ENCODE measurements around the gene STOX2. TPM values are rescaled to one million over a fixed set of nuclear protein-coding genes. Genes with fewer than 3 reads are reported as not detected.

STOX2 gene
- total and polyA plus RNA-seq, 2 donors (not counting 3 experiments of a cell fraction or from before 2014, with no cell fraction given), result 0.03 to 0.24 TPM

DNA sequence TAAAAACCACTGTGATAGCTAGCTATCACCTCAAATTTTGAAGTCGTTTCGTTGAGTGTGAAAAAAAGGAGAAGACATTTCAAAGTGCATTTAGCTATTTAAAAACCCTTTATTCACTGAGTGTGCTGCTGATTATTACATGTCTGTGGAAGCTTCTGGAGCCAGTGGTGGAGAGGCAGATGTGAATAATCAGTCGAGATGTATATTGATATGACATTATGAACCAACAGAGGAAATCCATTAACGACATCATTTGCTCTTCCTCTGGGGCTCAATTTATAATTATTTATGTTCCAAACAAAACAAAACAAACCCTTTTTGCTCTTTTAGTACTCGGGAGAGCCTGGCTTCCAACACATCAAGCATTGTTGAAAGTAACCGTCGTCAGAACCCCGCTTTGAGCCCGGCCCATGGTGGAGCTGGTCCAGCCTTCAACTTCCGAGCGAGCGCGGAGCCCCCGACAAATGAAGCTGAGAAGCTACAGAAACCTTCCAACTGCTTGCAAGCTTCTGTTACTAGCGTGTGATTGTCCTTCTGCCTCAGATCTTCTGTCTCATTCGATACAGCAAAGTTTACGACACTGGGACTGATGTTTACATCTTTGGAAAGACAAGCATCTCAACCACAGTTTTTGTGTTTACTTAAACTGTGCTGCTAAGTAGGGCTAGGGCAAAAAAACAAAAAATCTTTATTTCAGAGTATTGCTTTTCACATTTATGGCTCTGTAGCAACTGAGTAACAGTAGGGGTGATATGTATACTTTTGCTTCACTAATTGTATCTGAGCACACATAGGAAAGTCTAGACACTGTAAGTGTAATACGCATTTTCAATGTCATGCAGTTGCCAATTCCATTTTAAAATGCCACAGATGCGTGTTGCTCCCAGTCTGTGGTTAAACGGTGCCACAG lies 111.9 kb downstream of the STOX2 start:
- Histone ChIP-seq H3K27ac (ENCODE audit: insufficient read depth, low read depth, low read length) (no peak overlapping the region), H3K36me3 (ENCODE audit: control insufficient read depth in 2 of 2, extremely low read depth in 1 of 2, insufficient read depth in 2 of 2, low read length in 2 of 2) (no peaks in the 10 kb centered on the region), H3K4me2 (ENCODE audit: insufficient read depth, low read length) (no peak overlapping the region), H3K79me2 (ENCODE audit: control insufficient read depth, insufficient read depth, low read length) (no peaks in the 10 kb centered on the region), H3K9me3 (replicated peaks; ENCODE audit: control insufficient read depth, insufficient read depth, low read length) (no peaks in the 10 kb centered on the region), H3K9ac (replicated peaks; ENCODE audit: extremely low read depth, insufficient read depth, low read length) (no peak overlapping the region), H3K4me1 (ENCODE audit: control insufficient read depth, extremely low read depth, insufficient read depth, low read length) (no peaks in the 10 kb centered on the region), H3K4me3 (replicated peaks in 1 of 3; ENCODE audit: insufficient read depth in 1 of 3, low read depth in 1 of 3, low read length in 3 of 3) (no peak overlapping the region), H3K27me3 (ENCODE audit: control insufficient read depth in 2 of 2, insufficient read depth in 2 of 2, low read length in 2 of 2) (no peaks in the 10 kb centered on the region), H2AFZ (ENCODE audit: low read depth, low read length) (no peak overlapping the region), H4K20me1 (replicated peaks; ENCODE audit: control insufficient read depth, extremely low read depth, insufficient read depth, low read length) (no peaks in the 10 kb centered on the region), H3K9me1 (replicated peaks; ENCODE audit: control insufficient read depth, extremely low read depth, insufficient read depth, low read length) (no peaks in the 10 kb centered on the region)
- POLR2A ChIA-PET, result no interaction called here
- FAIRE-seq, result no peak
- no TSS peak for BruUV-seq (replicated peaks)
- dilution Hi-C loops (cut with MboI; ENCODE audit: extremely low pct_ligation_motif_present, low sequenced_read_pairs), result no loop called here
- intact Hi-C loops (cut with micrococcal nuclease), result no loop called here
- DNase-seq (ENCODE audit: low read depth, low spot score), result no peak
- TF ChIP-seq JUN (IDR thresholded peaks at IDR 0.05; ENCODE audit: borderline replicate concordance, insufficient read depth, insufficient read length, low read depth) (no peak), FOS (IDR thresholded peaks at IDR 0.05; ENCODE audit: borderline replicate concordance, insufficient read depth, low read length) (no peak), EZH2 (IDR thresholded peaks at IDR 0.05; ENCODE audit: borderline replicate concordance, low read depth, low read length, severe bottlenecking) (no peak)
- CTCF ChIA-PET, result no interaction called here

- Histone ChIP-seq H3K79me2 (ENCODE audit: control insufficient read depth, insufficient read depth, low read length) (no peaks in the 10 kb centered on the region), H2AFZ (ENCODE audit: low read depth, low read length) (no peak overlapping the region)
- CTCF ChIA-PET, result interaction anchor here (1.5 kb wide), 1 partner anchor 16 kb away, joined by 3 read pairs; no protein-coding TSS in a partner anchor
These were observed 114.0 kb downstream of the STOX2 start for GRCh38 chr4:184019076-184019475.

More at GRCh38 chr4:184019076-184019475, 114.0 kb downstream of the STOX2 start:
- H4K20me1 ChIP-seq (replicated peaks; ENCODE audit: control insufficient read depth, extremely low read depth, insufficient read depth, low read length), result no peaks in the 10 kb centered on the region
- no TSS peak for BruUV-seq (replicated peaks)
- H3K27ac ChIP-seq (ENCODE audit: insufficient read depth, low read depth, low read length), result no peak overlapping the region
- intact Hi-C loops (cut with micrococcal nuclease) (no loop called here), dilution Hi-C loops (cut with MboI; ENCODE audit: extremely low pct_ligation_motif_present, low sequenced_read_pairs) (no loop called here)
- no peaks in the 10 kb centered on the region for H3K9me3 ChIP-seq (replicated peaks; ENCODE audit: control insufficient read depth, insufficient read depth, low read length)
- H3K4me1 ChIP-seq (ENCODE audit: control insufficient read depth, extremely low read depth, insufficient read depth, low read length), result no peaks in the 10 kb centered on the region
- H3K4me2 ChIP-seq (ENCODE audit: insufficient read depth, low read length), result no peak overlapping the region
- no peak overlapping the region for H3K9ac ChIP-seq (replicated peaks; ENCODE audit: extremely low read depth, insufficient read depth, low read length)
- no peaks in the 10 kb centered on the region for H3K9me1 ChIP-seq (replicated peaks; ENCODE audit: control insufficient read depth, extremely low read depth, insufficient read depth, low read length)
- no peaks in the 10 kb centered on the region for H3K36me3 ChIP-seq (ENCODE audit: control insufficient read depth in 2 of 2, extremely low read depth in 1 of 2, insufficient read depth in 2 of 2, low read length in 2 of 2)
- TF ChIP-seq GATA2 (IDR thresholded peaks at IDR 0.05; ENCODE audit: insufficient read depth, insufficient read length, low read depth, low read length) (no peak), JUN (IDR thresholded peaks at IDR 0.05; ENCODE audit: borderline replicate concordance, insufficient read depth, insufficient read length, low read depth) (no peak), FOS (IDR thresholded peaks at IDR 0.05; ENCODE audit: borderline replicate concordance, insufficient read depth, low read length) (no peak), MYC (IDR thresholded peaks at IDR 0.05; ENCODE audit: low read depth, low read length) (no peak), POLR2AphosphoS5 (IDR thresholded peaks at IDR 0.05; ENCODE audit: insufficient read depth, low read depth, low read length) (no peak), POLR2A (IDR thresholded peaks at IDR 0.05; ENCODE audit: low read depth, low read length) (no peak), EZH2 (IDR thresholded peaks at IDR 0.05; ENCODE audit: borderline replicate concordance, low read depth, low read length, severe bottlenecking) (no peak)
- TF ChIP-seq, protein P1, sequence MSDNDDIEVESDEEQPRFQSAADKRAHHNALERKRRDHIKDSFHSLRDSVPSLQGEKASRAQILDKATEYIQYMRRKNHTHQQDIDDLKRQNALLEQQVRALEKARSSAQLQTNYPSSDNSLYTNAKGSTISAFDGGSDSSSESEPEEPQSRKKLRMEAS (IDR thresholded peaks at IDR 0.05; ENCODE audit: insufficient read depth, insufficient read length), result no peak
- TF ChIP-seq, protein P2, sequence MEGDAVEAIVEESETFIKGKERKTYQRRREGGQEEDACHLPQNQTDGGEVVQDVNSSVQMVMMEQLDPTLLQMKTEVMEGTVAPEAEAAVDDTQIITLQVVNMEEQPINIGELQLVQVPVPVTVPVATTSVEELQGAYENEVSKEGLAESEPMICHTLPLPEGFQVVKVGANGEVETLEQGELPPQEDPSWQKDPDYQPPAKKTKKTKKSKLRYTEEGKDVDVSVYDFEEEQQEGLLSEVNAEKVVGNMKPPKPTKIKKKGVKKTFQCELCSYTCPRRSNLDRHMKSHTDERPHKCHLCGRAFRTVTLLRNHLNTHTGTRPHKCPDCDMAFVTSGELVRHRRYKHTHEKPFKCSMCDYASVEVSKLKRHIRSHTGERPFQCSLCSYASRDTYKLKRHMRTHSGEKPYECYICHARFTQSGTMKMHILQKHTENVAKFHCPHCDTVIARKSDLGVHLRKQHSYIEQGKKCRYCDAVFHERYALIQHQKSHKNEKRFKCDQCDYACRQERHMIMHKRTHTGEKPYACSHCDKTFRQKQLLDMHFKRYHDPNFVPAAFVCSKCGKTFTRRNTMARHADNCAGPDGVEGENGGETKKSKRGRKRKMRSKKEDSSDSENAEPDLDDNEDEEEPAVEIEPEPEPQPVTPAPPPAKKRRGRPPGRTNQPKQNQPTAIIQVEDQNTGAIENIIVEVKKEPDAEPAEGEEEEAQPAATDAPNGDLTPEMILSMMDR (IDR thresholded peaks at IDR 0.05; ENCODE audit: extremely low read depth in 1 of 2, insufficient read depth in 1 of 2, low read depth in 1 of 2, low read length in 2 of 2), result no peak
- no peak overlapping the region for H3K4me3 ChIP-seq (replicated peaks in 1 of 3; ENCODE audit: insufficient read depth in 1 of 3, low read depth in 1 of 3, low read length in 3 of 3)
- H3K27me3 ChIP-seq (ENCODE audit: control insufficient read depth in 2 of 2, insufficient read depth in 2 of 2, low read length in 2 of 2), result no peaks in the 10 kb centered on the region
- FAIRE-seq (no peak), DNase-seq (ENCODE audit: low read depth, low spot score) (no peak)
- POLR2A ChIA-PET, result no interaction called here
